HG03159 (cell line): ENCODE measurements around the gene TBC1D9.
"Not testable (repeated sequence)": the region's sequence is repeated elsewhere in the genome, so short reads cannot be mapped to it uniquely, and the experiment has no call there.

ENCODE experiments used
- ATAC-seq: cut with Tn5 transposase; IDR thresholded peaks from one replicate; pipeline ENCODE4 v1.9.1; 2021; ENCODE audit warnings: mild to moderate bottlenecking, moderate library complexity; ENCODE audit not compliant: unreplicated experiment

TBC1D9 gene

GRCh38 chr4:140756319-140757231 is at the start of gene TBC1D9:
TSS of gene TBC1D9 (minus strand) at chr4:140756385. CDS start at chr4:140756045, 340 bp downstream.
- peak; percentile 34 for ATAC-seq

GRCh38 chr4:140805293-140805692 is 49.1 kb upstream of the TBC1D9 start:
- no peak for ATAC-seq

GRCh38 chr4:140802591-140802990 is 46.4 kb upstream of the TBC1D9 start:
- ATAC-seq: no peak

GRCh38 chr4:140800666-140801065 is 44.5 kb upstream of the TBC1D9 start:
- no peak for ATAC-seq

- ATAC-seq: no peak
Observed at GRCh38 chr4:140799686-140800225, 43.6 kb upstream of the TBC1D9 start.

GRCh38 chr4:140793291-140793690 is 37.1 kb upstream of the TBC1D9 start:
- ATAC-seq: no peak

GRCh38 chr4:140790765-140791164 is 34.6 kb upstream of the TBC1D9 start:
- peak; percentile 94 for ATAC-seq

GRCh38 chr4:140790171-140790570 is 34.0 kb upstream of the TBC1D9 start:
- ATAC-seq: no peak

- peak; percentile 35 for ATAC-seq
Observed at GRCh38 chr4:140789759-140790158, 33.6 kb upstream of the TBC1D9 start.

GRCh38 chr4:140782787-140783186 is 26.6 kb upstream of the TBC1D9 start:
- ATAC-seq: not testable (repeated sequence)

- no peak for ATAC-seq
Observed at GRCh38 chr4:140781596-140781995, 25.4 kb upstream of the TBC1D9 start.

- no peak for ATAC-seq
Observed at GRCh38 chr4:140777894-140778293, 21.7 kb upstream of the TBC1D9 start.

- ATAC-seq: no peak
Observed at GRCh38 chr4:140777386-140777785, 21.2 kb upstream of the TBC1D9 start.

- no peak for ATAC-seq
Observed at GRCh38 chr4:140776556-140776955, 20.4 kb upstream of the TBC1D9 start.

- no peak for ATAC-seq
Observed at GRCh38 chr4:140774956-140775355, 18.8 kb upstream of the TBC1D9 start.

GRCh38 chr4:140774510-140774909 is 18.3 kb upstream of the TBC1D9 start:
- ATAC-seq: no peak

GRCh38 chr4:140769209-140769608 is 13.0 kb upstream of the TBC1D9 start:
- no peak for ATAC-seq

GRCh38 chr4:140764785-140765392 is 8.7 kb upstream of the TBC1D9 start:
- ATAC-seq: no peak

- no peak for ATAC-seq
Observed at GRCh38 chr4:140762202-140762601, 6.0 kb upstream of the TBC1D9 start.

GRCh38 chr4:140757232-140757630 is 1.0 kb upstream of the TBC1D9 start:
- no peak for ATAC-seq

- peak; percentile 59 for ATAC-seq
Observed at GRCh38 chr4:140755774-140756318, 339 bp downstream of the TBC1D9 start.
